Left hindlimb (tissue), 1 donor: ENCODE results near the gene SERPINH1.

ENCODE experiments used
- DNase-seq: peaks from one replicate; pipeline ENCODE4 v3.0.0-alpha.2; 2018

SERPINH1 gene

DNA sequence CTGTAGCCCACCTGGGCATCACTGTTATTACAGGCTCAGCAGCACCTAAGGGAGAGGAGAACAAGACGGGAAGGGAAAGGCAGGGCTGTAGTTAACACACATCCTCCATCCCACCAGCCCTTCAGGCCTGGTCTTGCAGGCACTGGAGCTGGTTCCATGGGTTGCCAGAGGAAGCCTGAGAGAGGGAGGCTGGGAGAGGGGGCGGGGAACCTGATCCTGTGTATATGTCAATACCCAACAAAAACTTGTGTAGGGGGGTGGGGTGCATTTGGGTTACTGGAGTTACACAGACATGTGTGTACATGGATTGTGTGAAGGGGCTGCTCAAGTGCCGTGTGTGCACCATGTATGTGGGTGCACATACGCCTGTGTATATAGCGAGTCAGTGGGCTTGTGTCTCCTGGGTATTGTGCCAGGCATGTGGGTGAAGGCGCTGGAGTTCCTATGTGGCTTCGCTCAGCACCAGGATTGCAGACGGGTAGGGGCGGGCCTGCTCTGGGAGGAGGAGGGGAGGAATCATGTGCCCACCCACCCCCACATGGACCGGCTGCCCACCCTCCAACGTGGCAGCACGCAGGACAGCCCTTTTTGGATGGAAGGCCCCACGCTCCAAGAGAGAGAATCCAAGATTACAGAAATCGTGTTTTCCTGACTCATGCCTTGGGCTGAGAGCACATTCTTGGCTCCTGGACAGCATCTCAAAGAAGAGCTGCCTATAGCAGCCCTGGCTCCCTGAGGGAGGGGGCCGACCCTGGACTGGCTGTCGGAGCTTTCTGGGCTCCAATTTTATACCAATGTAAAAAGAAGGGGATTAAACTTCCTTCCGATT lies 4.2 kb upstream of the SERPINH1 start:
- DNase-seq, result peak; percentile 91

DNA sequence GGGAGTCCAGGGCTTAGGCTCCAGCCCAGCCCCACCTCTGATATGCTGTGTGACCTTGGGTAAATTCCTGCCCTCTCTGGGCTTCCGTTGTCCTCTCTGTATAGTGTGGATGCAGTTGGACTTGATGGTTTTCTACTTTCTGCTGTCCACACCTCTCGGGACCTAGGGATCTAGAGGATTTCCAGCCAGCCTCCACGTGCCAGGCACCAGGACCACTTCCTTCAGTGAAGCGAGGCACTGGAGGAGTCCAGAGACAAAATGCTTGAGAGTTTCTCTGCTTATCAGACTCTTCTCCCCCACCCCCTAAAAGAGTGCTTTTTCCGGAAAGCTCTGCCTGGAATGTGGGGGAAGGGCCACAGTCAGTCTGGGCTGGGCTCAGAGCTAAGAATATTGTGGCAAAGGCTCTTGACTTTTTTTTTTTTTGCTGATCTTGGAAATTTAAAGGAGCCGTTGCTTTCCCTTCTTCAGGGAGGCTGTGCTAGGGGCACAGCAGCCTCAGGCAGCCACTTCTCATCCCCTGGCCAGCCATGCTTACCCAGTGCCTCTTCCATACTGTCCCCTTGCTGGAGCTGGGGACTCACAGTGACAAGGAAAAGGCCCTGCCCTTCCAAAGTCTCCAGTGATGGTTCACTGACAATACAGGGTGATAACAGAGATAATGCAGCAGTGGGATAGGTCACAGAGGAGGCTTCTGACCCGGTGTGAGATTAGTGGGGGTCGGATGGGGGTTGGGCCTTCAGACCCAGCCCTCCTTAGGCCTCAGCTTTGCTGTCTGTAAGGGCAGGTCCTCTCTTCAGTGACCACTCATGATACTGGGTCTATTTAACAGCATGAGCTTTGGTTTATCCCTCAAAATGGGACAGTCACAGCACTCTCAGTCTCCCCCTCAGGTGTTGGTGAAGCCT lies 2.9 kb upstream of the SERPINH1 start:
- DNase-seq, result peak; percentile 86

DNA sequence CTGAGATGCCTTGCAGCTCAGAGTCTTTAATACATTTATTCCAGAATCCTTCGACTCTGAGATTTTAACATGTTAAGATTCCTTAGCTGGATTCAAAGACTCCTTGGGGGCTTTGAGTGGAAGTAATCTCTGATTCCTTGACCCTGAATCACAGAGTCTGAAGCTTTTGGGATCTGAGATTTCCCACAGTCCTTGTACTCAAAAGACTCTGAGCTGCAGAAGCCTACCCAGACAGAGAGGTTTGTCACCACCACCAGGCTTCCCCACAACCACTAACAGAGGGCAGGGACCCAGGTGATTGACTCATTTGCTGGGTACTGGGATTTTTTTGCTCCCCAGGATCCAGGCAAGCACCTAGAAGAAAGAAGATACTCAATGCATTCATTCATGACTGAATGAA lies 1.4 kb upstream of the SERPINH1 start:
- DNase-seq, result no peak

DNA sequence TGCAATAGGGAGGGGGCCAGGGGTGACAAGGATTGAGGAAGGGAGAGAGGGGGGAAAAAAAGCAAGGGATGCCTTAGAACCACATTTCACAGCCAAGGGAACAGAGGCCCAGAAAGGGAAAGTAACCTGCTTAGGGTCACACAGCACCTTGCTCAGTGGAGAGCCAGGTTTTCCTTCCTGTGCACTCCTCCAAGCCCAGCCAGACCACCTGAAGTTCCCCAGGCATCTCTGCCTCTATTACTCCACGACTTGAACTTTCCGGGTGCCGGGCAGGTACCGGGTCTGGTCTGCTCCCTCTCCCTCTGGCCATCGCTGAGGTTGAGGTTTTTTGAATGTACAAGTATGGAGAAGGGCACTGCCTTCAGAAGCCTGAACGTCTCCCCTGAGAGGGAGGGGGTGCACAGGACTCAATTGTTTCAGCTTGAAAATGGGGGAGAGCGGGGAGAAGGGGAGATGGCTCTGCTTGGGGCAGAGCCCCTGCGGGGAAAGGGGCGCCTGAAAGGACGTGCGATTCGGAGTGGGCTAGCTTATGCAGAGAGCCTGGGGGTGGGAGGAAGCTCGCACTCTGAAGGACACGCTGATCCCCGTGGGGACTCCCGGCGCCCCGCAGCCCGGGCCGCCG lies 516 bp upstream of the SERPINH1 start:
- no peak for DNase-seq

GRCh38 chr11:75562836-75563484 lies 907 bp downstream of the SERPINH1 start:
- peak; percentile 84 for DNase-seq

DNA sequence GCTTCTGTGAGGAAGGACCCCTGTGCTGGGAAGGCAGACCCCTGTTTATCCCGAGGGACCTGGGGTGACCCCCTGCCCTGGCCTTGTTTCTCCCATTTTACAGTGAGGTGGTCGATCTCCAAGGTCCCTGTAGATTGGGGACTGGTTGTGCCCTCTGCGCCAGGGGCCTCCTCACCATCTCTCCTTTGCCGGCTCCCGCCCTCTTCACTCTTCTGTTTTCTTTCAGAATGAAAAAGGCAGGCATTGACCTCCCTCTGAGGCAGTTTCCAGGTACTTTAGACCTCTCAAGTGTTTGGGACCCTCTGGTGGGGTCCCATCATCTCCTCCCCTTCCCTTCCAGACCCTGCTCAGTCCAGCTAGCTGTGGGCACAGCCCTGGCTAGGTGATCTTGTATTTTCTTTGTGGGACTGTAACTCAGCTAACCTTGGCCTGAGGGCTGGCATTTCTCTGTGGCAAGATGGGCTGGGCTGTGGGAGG lies 1.5 kb downstream of the SERPINH1 start:
- DNase-seq, result no peak

- peak; percentile 89 for DNase-seq
These were observed 2.0 kb downstream of the SERPINH1 start for GRCh38 chr11:75563978-75564552.

DNA sequence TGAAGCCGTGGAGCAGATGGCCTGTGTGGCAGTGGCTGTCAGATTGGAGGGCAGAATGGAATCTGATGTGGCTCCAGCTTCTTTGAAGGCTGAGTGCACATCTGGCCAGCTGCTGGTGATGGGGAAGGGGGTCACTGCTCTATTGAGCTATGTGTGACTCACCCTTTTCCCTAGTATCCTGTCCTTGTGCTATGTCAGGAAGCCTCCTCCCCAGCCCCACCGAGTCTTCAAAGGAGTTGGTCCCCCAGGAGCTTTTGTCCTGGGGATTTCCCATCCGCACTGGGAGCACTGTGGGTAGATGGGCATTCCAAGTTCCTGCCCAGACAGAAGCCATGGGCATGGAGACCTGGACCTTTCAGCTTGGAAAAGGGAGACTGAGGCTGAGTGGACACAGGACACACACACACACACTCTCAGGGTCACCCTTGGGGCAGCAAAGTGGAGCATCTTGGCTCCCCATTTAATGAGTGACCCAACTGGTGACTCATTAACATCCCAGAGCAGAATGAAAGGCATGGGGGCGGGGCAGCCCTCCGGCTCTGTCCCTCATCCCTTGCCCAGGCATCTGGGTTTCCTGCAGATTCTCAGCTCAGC lies 3.3 kb downstream of the SERPINH1 start:
- peak; percentile 42 for DNase-seq

- no peak for DNase-seq
These were observed 4.1 kb downstream of the SERPINH1 start for GRCh38 chr11:75565916-75566762.

GRCh38 chr11:75566763-75567279 lies 4.8 kb downstream of the SERPINH1 start:
- DNase-seq, result no peak

DNA sequence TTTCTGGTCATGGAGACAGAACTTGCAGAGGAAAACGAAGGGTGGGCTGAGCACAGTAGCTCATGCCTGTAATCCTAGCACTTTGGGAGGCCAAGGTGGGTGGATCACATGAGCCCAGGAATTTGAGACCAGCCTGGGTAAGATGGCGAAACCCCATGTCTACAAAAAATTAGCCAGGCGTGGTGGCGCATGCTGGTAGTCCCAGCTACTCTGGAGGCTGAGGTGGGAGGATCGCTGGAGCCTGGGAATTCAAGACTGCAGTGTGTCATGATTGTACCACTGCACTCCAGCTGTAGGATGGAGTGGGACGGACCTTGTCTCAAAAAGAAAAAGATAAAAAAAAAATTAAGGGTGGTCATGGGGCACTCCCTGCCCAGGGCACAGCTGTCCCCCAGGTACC lies 5.9 kb downstream of the SERPINH1 start:
- DNase-seq, result no peak

DNA sequence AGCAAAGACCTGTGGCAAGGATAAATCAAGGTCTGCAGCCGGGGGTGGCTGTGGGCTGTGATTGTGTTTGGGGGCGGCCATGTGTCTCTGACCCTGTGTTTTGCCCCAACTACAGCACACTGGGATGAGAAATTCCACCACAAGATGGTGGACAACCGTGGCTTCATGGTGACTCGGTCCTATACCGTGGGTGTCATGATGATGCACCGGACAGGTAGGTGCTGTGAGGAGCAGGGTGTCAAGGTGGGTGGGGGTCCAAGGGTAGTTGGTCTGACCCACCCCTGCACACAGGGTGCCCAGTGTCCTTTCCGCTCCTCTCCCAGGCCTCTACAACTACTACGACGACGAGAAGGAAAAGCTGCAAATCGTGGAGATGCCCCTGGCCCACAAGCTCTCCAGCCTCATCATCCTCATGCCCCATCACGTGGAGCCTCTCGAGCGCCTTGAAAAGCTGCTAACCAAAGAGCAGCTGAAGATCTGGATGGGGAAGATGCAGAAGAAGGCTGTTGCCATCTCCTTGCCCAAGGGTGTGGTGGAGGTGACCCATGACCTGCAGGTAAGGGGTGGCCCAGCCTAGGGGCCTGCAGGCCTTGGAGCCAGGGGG lies 6.7 kb downstream of the SERPINH1 start:
- DNase-seq, result no peak

DNA sequence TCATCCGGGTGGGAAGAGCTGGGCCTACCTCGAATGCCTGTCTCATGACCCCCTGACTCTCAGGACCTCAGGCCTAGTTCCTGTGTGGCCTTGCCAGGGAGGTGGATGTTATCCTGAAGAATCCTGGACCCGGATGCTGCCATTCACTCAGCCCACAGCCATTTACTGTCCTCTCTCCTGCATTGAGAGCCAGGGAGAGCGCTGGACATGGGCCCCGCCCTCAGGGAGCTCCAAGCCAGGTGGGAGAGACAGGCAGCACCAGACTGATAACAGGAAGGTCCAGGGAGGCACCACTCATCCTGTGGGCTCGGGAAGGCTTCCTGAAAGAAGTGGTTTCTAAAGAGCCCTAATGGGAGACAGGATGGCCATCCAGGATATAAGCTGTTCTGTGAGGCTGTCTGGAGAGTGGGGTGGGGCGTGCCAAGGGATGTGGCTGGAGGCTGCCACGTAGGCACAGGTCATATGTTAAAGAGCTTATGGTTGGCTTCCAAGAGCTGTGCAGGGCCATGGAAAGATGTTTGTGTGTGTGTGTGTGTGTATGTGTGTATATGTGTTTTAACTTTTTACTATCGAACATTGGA lies 8.6 kb downstream of the SERPINH1 start:
- DNase-seq, result no peak

DNA sequence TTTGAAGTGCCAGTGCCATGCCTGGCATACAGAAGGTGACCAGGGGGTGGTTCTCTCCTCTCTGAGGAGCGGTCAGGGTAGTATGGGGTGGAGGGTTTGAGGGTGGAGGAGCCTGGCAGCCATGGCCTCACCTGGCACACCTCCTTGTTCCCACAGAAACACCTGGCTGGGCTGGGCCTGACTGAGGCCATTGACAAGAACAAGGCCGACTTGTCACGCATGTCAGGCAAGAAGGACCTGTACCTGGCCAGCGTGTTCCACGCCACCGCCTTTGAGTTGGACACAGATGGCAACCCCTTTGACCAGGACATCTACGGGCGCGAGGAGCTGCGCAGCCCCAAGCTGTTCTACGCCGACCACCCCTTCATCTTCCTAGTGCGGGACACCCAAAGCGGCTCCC lies 9.6 kb downstream of the SERPINH1 start:
- DNase-seq, result no peak

DNA sequence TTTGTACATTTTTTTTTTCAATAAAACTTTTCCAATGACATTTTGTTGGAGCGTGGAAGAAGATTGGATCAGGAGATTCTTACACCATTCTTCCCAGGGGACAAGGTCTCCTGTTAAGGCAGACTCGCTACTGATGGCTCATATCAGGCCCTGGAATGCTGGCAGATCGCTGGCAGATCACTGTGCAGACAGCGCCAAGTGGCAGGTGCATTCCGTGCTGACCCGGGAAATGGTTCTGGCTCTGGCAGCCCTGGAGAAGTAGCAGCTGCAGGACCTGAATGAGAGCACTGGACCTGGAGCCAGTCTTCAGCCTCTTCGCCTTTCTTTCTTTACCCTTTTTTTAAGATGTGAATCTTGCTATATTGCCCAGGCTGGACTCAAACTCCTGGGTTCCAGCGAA lies 10.7 kb downstream of the SERPINH1 start:
- DNase-seq, result no peak

DNA sequence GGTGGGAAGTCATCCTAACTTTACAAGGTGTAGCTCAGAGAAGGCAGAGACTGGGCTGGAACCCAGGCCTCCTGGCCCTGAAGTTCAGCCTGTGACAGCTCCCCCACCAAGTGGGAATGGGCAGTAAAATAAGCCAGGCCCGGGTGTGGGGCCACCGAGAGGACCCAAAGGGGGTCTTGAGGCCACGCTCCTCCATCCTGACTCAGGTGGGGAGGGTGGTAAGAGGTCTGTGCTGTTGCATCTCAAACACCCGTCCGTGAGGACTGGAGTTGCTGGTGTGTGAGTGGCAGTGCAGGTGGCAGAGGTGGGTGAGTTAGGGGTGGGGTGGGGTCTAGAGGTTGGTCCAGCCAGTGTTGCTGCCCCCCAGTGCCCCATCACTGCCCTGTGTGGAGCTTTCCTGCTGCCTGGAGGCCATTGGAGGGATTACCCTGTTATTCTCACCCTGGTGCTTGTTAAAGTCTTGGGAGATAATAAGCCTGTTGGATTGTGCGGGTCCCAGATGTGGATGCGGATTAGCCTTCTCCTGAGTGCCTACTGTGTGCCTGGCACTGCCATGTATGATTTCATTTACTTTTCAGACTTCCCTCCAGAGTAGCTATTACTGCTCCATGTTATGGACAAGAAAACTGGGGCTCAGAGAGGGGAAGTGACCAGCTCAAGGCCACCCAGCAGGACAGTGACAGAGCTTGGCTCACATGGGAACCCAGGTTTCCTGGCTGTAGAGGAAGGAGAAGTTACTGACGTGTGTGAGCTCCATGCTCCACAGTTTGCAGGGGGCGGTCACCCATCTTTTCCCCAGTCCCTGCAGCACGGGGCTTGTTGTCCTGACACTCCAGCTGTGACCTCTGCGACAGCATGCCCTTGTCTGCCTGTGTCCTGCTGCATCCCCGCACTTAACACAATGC lies 12.9 kb downstream of the SERPINH1 start:
- no peak for DNase-seq

DNA sequence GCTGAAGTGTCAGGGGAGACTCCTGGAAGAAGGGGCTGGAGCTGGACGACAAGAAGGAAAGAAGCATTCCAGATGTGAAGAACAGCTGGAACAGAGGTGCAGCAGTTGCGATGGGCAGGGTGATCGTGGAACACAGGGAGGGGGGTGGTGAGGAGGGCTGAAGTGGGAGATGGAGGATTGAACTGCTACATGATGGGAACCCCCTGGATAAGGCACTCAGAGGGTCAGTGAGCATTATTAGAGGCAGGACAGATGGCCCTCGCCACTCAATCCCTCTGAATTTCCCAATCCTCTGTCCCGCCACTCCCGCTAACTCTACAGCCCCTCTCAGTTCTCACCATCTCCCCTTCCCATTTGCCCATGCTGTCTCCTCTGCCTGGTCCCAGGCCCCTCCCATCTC lies 14.0 kb downstream of the SERPINH1 start:
- no peak for DNase-seq

- DNase-seq, result no peak
These were observed 14.5 kb downstream of the SERPINH1 start for GRCh38 chr11:75576499-75576918.

- DNase-seq, result no peak
These were observed 15.2 kb downstream of the SERPINH1 start for GRCh38 chr11:75577207-75577606.
